ENCODE data around the gene NKG7.
A peak's percentile ranks its signal among the peaks of the same experiment; 100 is the strongest.

NKG7 gene

GRCh38 chr19:51361239-51361638, 11.2 kb downstream of the NKG7 start:
- no peak for DNase-seq (ENCODE audit: low read depth)

GRCh38 chr19:51359294-51359693, 13.2 kb downstream of the NKG7 start:
- DNase-seq (ENCODE audit: low read depth), result no peak

- DNase-seq (ENCODE audit: low read depth), result no peak
Measured at GRCh38 chr19:51357952-51358351, 14.5 kb downstream of the NKG7 start.

- no peak for DNase-seq (ENCODE audit: low read depth)
Measured at GRCh38 chr19:51356159-51356801, 16.2 kb downstream of the NKG7 start.

GRCh38 chr19:51354742-51355148, 17.7 kb downstream of the NKG7 start:
- no peak for DNase-seq (ENCODE audit: low read depth)

GRCh38 chr19:51354103-51354741, 18.2 kb downstream of the NKG7 start:
- DNase-seq (ENCODE audit: low read depth), result no peak

- no peak for DNase-seq (ENCODE audit: low read depth)
Measured at GRCh38 chr19:51352783-51353360, 19.6 kb downstream of the NKG7 start.

GRCh38 chr19:51351266-51351990, 21.0 kb downstream of the NKG7 start:
- no peak for DNase-seq (ENCODE audit: low read depth)

GRCh38 chr19:51347209-51347928, 25.1 kb downstream of the NKG7 start:
- DNase-seq (ENCODE audit: low read depth), result no peak

- DNase-seq (ENCODE audit: low read depth), result no peak
Measured at GRCh38 chr19:51346742-51347141, 25.7 kb downstream of the NKG7 start.

- no peak for DNase-seq (ENCODE audit: low read depth)
Measured at GRCh38 chr19:51345076-51345620, 27.3 kb downstream of the NKG7 start.

- no peak for DNase-seq (ENCODE audit: low read depth)
Measured at GRCh38 chr19:51342631-51343569, 29.6 kb downstream of the NKG7 start.

GRCh38 chr19:51341976-51342580, 30.4 kb downstream of the NKG7 start, which contains the start of gene VSIG10L:
Gene VSIG10L (minus strand): TSS chr19:51342139. CDS start chr19:51342124, 15 bp downstream.
- DNase-seq (ENCODE audit: low read depth), result no peak

- no peak for DNase-seq (ENCODE audit: low read depth)
Measured at GRCh38 chr19:51341066-51341465, 31.4 kb downstream of the NKG7 start.

- peak; percentile 80 for DNase-seq (ENCODE audit: low read depth)
Measured at GRCh38 chr19:51339687-51340656, 32.5 kb downstream of the NKG7 start.

- no peak for DNase-seq (ENCODE audit: low read depth)
Measured at GRCh38 chr19:51339313-51339686, 33.2 kb downstream of the NKG7 start.

GRCh38 chr19:51338563-51339312, 33.7 kb downstream of the NKG7 start:
- DNase-seq (ENCODE audit: low read depth), result peak; percentile 74

- DNase-seq (ENCODE audit: low read depth), result no peak
Measured at GRCh38 chr19:51337861-51338562, 34.4 kb downstream of the NKG7 start.

All from T follicular helper cell (primary cell).